KOPT-K1 (cell line): Measurements from ENCODE around the gene PCDHB11.
"Not testable (repeated sequence)": the region's sequence is repeated elsewhere in the genome, so short reads cannot be mapped to it uniquely, and the experiment has no call there.

Experiments
- H3K27ac ChIP-seq: fragments of 200-600 bp; sonication (generic); 2 replicates; pipeline ENCODE4 v1.5.1; 2016; ENCODE audit warnings: antibody characterized with exemption, mild to moderate bottlenecking, low read depth, low read length; ENCODE audit not compliant: poor library complexity, severe bottlenecking
- H3K36me3 ChIP-seq: fragments of 200-600 bp; sonication (generic); 2 replicates; pipeline ENCODE4 v1.5.1; 2017; ENCODE audit warnings: antibody characterized with exemption, mild to moderate bottlenecking, low read length, moderate library complexity; ENCODE audit not compliant: insufficient read depth
- H3K9me3 ChIP-seq: fragments of 200-600 bp; sonication (generic); 2 replicates; pipeline ENCODE4 v1.5.1; 2017; ENCODE audit warnings: antibody characterized with exemption, low read length, mild to moderate bottlenecking; ENCODE audit not compliant: insufficient read depth, poor library complexity, severe bottlenecking

PCDHB11 gene

DNA sequence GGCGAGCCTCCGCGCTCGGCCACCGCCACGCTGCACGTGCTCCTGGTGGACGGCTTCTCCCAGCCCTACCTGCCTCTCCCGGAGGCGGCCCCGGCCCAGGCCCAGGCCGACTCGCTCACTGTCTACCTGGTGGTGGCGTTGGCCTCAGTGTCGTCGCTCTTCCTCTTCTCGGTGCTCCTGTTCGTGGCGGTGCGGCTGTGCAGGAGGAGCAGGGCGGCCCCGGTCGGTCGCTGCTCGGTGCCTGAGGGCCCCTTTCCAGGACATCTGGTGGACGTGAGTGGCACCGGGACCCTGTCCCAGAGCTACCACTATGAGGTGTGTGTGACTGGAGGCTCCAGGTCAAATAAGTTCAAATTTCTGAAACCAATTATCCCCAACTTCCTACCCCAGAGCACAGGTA, 11.4 kb downstream of the PCDHB11 start:
- not testable (repeated sequence) for H3K36me3 ChIP-seq, H3K9me3 ChIP-seq, H3K27ac ChIP-seq

DNA sequence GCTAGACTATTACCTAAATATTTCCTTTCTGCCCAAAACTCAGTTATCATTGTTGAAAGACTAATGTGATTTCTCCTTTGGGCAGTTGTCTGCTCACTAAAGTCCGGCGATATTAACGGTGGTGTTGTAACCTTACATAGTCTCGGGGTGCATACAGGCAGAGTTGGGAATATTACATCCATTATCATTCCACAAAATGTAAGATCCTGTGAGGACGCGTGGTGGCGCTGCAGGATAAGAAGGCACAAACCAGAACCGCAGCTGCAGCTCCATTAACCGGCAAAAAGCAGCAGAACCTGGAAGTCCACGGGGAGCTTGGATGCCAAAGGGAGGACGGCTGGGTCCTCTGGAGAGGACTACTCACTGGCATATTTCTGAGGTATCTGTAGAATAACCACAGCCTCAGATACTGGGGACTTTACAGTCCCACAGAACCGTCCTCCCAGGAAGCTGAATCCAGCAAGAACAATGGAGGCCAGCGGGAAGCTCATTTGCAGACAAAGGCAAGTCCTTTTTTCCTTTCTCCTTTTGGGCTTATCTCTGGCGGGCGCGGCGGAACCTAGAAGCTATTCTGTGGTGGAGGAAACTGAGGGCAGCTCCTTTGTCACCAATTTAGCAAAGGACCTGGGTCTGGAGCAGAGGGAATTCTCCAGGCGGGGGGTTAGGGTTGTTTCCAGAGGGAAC, 14.4 kb downstream of the PCDHB11 start, which contains the start of gene PCDHB13:
PCDHB13 (plus strand) TSS at position 264 of the 684 bp plus-strand sequence; CDS start at position 469, 205 bp downstream.
- not testable (repeated sequence) for H3K9me3 ChIP-seq, H3K27ac ChIP-seq, H3K36me3 ChIP-seq

DNA sequence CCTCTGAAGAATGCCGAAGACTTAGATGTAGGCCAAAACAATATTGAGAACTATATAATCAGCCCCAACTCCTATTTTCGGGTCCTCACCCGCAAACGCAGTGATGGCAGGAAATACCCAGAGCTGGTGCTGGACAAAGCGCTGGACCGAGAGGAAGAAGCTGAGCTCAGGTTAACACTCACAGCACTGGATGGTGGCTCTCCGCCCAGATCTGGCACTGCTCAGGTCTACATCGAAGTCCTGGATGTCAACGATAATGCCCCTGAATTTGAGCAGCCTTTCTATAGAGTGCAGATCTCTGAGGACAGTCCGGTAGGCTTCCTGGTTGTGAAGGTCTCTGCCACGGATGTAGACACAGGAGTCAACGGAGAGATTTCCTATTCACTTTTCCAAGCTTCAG, 15.2 kb downstream of the PCDHB11 start:
- not testable (repeated sequence) for H3K9me3 ChIP-seq, H3K27ac ChIP-seq, H3K36me3 ChIP-seq

DNA sequence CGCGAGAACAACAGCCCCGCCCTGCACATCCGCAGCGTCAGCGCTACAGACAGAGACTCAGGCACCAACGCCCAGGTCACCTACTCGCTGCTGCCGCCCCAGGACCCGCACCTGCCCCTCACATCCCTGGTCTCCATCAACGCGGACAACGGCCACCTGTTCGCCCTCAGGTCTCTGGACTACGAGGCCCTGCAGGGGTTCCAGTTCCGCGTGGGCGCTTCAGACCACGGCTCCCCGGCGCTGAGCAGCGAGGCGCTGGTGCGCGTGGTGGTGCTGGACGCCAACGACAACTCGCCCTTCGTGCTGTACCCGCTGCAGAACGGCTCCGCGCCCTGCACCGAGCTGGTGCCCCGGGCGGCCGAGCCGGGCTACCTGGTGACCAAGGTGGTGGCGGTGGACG, 16.1 kb downstream of the PCDHB11 start:
- H3K9me3 ChIP-seq, H3K27ac ChIP-seq, H3K36me3 ChIP-seq: not testable (repeated sequence)

DNA sequence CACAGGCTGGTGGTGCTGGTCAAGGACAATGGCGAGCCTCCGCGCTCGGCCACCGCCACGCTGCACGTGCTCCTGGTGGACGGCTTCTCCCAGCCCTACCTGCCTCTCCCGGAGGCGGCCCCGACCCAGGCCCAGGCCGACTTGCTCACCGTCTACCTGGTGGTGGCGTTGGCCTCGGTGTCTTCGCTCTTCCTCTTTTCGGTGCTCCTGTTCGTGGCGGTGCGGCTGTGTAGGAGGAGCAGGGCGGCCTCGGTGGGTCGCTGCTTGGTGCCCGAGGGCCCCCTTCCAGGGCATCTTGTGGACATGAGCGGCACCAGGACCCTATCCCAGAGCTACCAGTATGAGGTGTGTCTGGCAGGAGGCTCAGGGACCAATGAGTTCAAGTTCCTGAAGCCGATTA, 16.6 kb downstream of the PCDHB11 start:
- not testable (repeated sequence) for H3K36me3 ChIP-seq, H3K9me3 ChIP-seq, H3K27ac ChIP-seq

DNA sequence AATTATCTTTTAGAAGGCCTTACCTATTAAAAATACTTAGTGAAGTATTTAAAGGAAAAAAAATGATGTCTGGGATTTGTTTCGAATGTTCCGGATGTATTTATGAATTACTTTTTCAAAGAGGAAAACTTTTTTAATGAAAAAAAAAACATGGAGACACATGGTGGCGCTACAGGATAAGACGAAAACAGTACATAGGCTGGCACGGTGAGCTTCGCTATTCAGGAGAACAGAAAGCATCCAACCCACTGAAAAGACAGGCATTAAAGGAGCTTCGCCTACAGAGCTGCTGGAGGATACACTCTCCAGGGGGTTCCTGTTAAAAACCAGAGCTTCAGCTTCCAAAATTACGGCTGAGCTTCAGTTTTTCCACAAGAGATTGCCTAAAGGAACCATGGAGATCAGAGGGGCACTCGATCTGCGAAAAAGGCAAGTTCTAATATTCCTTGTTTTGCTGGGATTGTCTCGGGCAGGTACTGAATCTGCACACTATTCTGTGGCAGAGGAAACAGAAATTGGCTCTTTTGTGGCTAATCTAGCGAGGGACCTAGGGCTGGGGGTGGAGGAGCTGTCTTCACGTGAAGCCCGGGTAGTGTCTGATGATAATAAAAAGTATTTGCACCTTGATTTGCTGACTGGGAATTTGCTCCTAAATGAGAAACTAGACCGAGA, 23.8 kb downstream of the PCDHB11 start, which contains the start of gene PCDHB14:
PCDHB14 (plus strand) TSS at position 232 of the 672 bp plus-strand sequence; CDS start at position 395, 163 bp downstream.
- H3K36me3 ChIP-seq, result no peaks in the 10 kb centered on the region
- no peak within 1 kb of the TSS for H3K27ac ChIP-seq
- no peaks in the 10 kb centered on the region for H3K9me3 ChIP-seq

DNA sequence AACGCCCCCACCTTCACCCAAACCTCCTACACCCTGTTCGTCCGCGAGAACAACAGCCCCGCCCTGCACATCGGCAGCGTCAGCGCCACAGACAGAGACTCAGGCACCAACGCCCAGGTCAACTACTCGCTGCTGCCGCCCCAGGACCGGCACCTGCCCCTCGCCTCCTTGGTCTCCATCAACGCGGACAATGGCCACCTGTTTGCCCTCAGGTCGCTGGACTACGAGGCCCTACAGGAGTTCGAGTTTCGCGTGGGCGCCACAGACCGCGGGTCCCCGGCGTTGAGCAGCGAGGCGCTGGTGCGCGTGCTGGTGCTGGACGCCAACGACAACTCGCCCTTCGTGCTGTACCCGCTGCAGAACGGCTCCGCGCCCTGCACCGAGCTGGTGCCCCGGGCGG, 25.4 kb downstream of the PCDHB11 start:
- not testable (repeated sequence) for H3K9me3 ChIP-seq, H3K27ac ChIP-seq, H3K36me3 ChIP-seq

DNA sequence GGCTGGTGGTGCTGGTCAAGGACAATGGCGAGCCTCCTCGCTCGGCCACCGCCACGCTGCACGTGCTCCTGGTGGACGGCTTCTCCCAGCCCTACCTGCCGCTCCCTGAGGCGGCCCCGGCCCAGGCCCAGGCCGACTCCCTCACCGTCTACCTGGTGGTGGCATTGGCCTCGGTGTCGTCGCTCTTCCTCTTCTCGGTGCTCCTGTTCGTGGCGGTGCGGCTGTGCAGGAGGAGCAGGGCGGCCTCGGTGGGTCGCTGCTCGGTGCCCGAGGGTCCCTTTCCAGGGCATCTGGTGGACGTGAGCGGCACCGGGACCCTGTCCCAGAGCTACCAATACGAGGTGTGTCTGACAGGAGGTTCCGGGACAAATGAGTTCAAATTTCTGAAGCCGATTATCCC, 26.0 kb downstream of the PCDHB11 start:
- H3K9me3 ChIP-seq, H3K36me3 ChIP-seq: not testable (repeated sequence)

DNA sequence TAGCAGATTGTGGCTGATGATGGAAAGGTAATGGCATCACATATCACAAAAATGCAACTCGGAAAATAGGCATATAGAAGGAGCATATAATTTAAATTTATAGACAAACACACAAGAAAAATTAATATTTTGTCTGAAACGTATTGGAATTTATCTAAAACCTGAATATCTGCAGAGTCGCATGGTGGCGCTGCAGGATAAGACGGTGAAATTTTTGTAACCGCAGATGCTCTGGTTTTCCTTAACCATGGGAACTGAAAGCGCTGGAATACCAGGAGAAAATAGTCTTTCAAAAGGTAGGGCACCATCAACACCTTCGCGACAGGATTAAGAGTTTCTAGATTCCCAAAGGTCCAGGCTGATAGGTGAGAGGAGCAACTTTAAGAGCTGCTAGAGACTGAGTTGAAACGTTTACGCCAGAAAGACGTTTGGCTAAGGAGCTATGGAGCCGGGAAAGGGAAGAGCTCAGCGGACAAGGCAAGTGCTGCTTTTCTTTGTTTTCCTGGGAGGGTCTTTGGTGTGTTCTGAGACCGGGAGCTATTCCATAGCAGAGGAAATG, 34.8 kb downstream of the PCDHB11 start:
- H3K9me3 ChIP-seq, result peaks cover 20% of the 10 kb centered on the region
- H3K27ac ChIP-seq, result no peak overlapping the region
- H3K36me3 ChIP-seq, result no peaks in the 10 kb centered on the region

More for the DNA sequence above, 26.0 kb downstream of the PCDHB11 start:
- H3K27ac ChIP-seq, result not testable (repeated sequence)

DNA sequence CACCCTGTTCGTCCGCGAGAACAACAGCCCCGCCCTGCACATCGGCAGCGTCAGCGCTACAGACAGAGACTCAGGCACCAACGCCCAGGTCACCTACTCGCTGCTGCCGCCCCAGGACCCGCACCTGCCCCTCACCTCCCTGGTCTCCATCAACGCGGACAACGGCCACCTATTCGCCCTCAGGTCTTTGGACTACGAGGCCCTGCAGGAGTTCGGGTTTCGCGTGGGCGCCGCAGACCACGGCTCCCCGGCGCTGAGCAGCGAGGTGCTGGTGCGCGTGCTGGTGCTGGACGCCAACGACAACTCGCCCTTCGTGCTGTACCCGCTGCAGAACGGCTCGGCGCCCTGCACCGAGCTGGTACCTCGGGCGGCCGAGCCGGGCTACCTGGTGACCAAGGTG, 36.5 kb downstream of the PCDHB11 start:
- not testable (repeated sequence) for H3K36me3 ChIP-seq, H3K27ac ChIP-seq
- peaks cover 30% of the 10 kb centered on the region for H3K9me3 ChIP-seq

DNA sequence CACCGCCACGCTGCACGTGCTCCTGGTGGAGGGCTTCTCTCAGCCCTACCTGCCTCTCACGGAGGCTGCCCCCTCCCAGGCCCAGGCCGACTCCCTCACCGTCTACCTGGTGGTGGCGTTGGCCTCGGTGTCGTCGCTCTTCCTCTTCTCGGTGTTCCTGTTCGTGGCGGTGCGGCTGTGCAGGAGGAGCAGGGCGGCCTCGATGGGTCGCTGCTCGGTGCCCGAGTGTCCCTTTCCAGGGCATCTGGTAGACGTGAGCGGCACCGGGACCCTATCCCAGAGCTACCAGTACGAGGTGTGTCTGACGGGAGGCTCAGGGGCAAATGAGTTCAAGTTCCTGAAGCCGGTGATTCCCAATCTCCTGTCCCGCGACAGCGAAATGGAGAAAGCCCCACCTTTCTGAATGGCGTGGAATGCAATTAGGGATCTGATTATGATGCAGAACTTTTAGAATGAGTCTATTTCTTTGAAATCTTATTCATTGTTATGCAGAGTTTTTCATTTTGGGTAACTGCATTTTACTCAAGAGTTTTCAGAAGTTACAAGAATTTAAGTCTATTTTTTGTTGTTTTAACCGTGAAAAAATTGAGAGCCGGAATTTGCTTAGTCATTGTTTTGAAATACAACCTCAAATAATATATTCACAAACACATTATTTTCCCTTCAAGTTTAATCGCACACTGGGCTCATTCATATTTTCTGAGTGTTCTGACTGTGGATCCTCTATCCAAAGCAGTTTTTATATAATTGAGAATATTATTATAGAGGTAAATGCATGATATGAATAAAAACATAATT, 37.3 kb downstream of the PCDHB11 start:
- no peak overlapping the region for H3K27ac ChIP-seq
- peaks cover 32% of the 10 kb centered on the region for H3K9me3 ChIP-seq
- no peaks in the 10 kb centered on the region for H3K36me3 ChIP-seq

DNA sequence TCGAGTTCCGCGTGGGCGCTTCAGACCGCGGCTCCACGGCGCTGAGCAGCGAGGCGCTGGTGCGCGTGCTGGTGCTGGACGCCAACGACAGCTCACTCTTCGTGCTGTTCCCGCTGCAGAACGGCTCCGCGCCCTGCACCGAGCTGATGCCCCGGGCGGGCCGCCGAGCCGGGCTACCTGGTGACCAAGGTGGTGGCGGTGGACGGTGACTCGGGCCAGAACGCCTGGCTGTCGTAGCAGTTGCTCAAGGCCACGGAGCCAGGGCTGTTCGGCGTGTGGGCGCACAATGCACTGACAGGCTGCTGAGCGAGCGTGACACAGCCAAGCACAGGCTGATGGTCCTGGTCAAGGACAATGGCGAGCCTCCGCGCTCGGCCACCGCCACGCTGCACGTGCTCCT, 42.1 kb downstream of the PCDHB11 start:
- no peak overlapping the region for H3K27ac ChIP-seq
- peaks cover 18% of the 10 kb centered on the region for H3K9me3 ChIP-seq
- no peaks in the 10 kb centered on the region for H3K36me3 ChIP-seq

DNA sequence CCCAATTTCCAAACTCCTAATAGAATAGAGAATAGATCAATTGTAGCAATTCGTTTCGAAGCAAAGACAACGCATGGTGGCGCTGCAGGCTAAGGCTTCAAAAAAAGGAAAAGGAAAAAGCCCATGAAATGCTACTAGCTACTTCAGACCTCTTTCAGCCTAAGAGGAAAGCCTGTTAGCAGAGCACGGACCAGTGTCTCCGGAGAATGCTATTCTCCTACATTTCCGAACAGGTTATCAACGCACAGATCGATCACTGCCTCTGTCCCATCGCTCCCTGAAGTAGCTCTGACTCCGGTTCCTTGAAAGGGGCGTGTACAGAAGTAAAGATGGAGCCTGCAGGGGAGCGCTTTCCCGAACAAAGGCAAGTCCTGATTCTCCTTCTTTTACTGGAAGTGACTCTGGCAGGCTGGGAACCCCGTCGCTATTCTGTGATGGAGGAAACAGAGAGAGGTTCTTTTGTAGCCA, 45.9 kb downstream of the PCDHB11 start, which contains the start of gene PCDHB15:
PCDHB15 (plus strand) TSS at position 146 of the 468 bp plus-strand sequence; CDS start at position 330, 184 bp downstream.
- Histone ChIP-seq H3K27ac (no peak within 1 kb of the TSS), H3K36me3 (no peaks in the 10 kb centered on the region), H3K9me3 (peaks cover 10% of the 10 kb centered on the region)

DNA sequence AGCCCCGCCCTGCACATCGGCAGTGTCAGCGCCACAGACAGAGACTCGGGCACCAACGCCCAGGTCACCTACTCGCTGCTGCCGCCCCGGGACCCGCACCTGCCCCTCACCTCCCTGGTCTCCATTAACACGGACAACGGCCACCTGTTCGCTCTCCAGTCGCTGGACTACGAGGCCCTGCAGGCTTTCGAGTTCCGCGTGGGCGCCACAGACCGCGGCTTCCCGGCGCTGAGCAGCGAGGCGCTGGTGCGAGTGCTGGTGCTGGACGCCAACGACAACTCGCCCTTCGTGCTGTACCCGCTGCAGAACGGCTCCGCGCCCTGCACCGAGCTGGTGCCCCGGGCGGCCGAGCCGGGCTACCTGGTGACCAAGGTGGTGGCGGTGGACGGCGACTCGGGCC, 47.5 kb downstream of the PCDHB11 start:
- H3K36me3 ChIP-seq, H3K27ac ChIP-seq: not testable (repeated sequence)
- peaks cover 11% of the 10 kb centered on the region for H3K9me3 ChIP-seq

DNA sequence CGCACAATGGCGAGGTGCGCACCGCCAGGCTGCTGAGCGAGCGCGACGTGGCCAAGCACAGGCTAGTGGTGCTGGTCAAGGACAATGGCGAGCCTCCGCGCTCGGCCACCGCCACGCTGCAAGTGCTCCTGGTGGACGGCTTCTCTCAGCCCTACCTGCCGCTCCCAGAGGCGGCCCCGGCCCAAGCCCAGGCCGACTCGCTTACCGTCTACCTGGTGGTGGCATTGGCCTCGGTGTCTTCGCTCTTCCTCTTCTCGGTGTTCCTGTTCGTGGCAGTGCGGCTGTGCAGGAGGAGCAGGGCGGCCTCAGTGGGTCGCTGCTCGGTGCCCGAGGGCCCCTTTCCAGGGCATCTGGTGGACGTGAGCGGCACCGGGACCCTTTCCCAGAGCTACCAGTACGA, 48.0 kb downstream of the PCDHB11 start:
- H3K9me3 ChIP-seq, H3K36me3 ChIP-seq, H3K27ac ChIP-seq: not testable (repeated sequence)
